GM12878 (cell line): Measurements from ENCODE around the gene TTYH3. TPM values are rescaled to one million over a fixed set of nuclear protein-coding genes. Genes with fewer than 3 reads are reported as not detected.

Experiments
- ATAC-seq: fragments of 200-7000 bp; cut with Tn5 transposase; 3 replicates; pipeline ENCODE4 v1.9.1; 2020; ENCODE audit warnings: mild to moderate bottlenecking, moderate library complexity
- BruUV-seq: library from RNA; stranded (reverse); fragments of 400-500 nt; replicated peaks from 2 replicates; lab custom pipeline; 2021; lab: Mats Ljungman, UMichigan
- CTCF ChIA-PET: fragments of 300-600 bp; sonication (Branson Sonifier 250); formaldehyde crosslinking; extraction: SDS; loops from one replicate; lab custom pipeline; 2021; ENCODE audit warnings: inconsistent platforms; lab: Yijun Ruan, JAX
- POLR2A ChIA-PET: fragments of 350-600 bp; formaldehyde crosslinking; extraction: SDS; loops from one replicate; lab custom pipeline; 2021; ENCODE audit warnings: inconsistent platforms; lab: Charles Lee
- RAD21 ChIA-PET: fragments of 300-600 bp; sonication (Branson Sonifier 250); formaldehyde crosslinking; loops from one replicate; lab custom pipeline; 2023; ENCODE audit warnings: antibody characterized with exemption; ENCODE audit not compliant: unreplicated experiment; lab: Charles Lee
- SMC1A ChIA-PET: fragments of 300-600 bp; sonication (Branson Sonifier 250); formaldehyde crosslinking; loops from one replicate; lab custom pipeline; 2023; ENCODE audit not compliant: unreplicated experiment, uncharacterized antibody; lab: Charles Lee
- DNase-seq: peaks from one replicate; pipeline ENCODE4 v3.0.0-alpha.2; 2011; ENCODE audit warnings: low read depth, low spot score
- FAIRE-seq: peaks from 3 replicates; lab custom pipeline; 2011; peaks lifted over from hg19 to GRCh38; lab: Jason Lieb, UNC
- H2AFZ ChIP-seq: 2 replicates; pipeline ENCODE4 v1.6.0; 2011; ENCODE audit warnings: low read depth, low read length, control low read depth; ENCODE audit not compliant: control insufficient read depth
- H3K27ac ChIP-seq: 2 replicates; pipeline ENCODE4 v1.5.1; 2011; ENCODE audit warnings: control low read depth; ENCODE audit not compliant: control insufficient read depth, insufficient read depth
- H3K27me3 ChIP-seq, 2 experiments: replicated peaks in 1 of 2; 2 replicates each; pipeline versions ENCODE4 v1.6.0 to v1.6.1; 2011; ENCODE audit warnings: low read length in 1 of 2; ENCODE audit not compliant: control insufficient read depth in 2 of 2, insufficient read depth in 2 of 2
- H3K36me3 ChIP-seq, 2 experiments: 2 replicates each; pipeline ENCODE4 v1.5.1; 2011; ENCODE audit warnings: low read length in 1 of 2; ENCODE audit not compliant: control insufficient read depth in 2 of 2, insufficient read depth in 2 of 2
- H3K4me1 ChIP-seq: 2 replicates; pipeline ENCODE4 v1.6.1; 2011; ENCODE audit warnings: mild to moderate bottlenecking, low read length, moderate library complexity, mixed read lengths; ENCODE audit not compliant: control insufficient read depth, insufficient read depth
- H3K4me2 ChIP-seq: 2 replicates; pipeline ENCODE4 v1.6.0; 2011; ENCODE audit warnings: control low read depth; ENCODE audit not compliant: control insufficient read depth, insufficient read depth
- H3K4me3 ChIP-seq: fragments of 200-600 bp; sonication (generic); 2 replicates; pipeline ENCODE4 v1.5.1; 2016
- H3K79me2 ChIP-seq: 2 replicates; pipeline ENCODE4 v1.6.0; 2011; ENCODE audit warnings: low read length; ENCODE audit not compliant: control insufficient read depth, insufficient read depth
- H3K9ac ChIP-seq: 2 replicates; pipeline ENCODE4 v1.8.0; 2011; ENCODE audit warnings: low read length, control low read depth, mixed read lengths; ENCODE audit not compliant: control insufficient read depth, insufficient read depth
- H3K9me3 ChIP-seq: replicated peaks from 3 replicates; pipeline ENCODE4 v1.5.1; 2011; ENCODE audit warnings: mild to moderate bottlenecking, low read length; ENCODE audit not compliant: control insufficient read depth, insufficient read depth
- H4K20me1 ChIP-seq: 2 replicates; pipeline ENCODE4 v1.6.0; 2011; ENCODE audit not compliant: control insufficient read depth, insufficient read depth
- ATF7 ChIP-seq: fragments of 450-650 bp; IDR thresholded peaks from 2 replicates; pipeline ENCODE4 v1.6.1; 2016; ENCODE audit warnings: low read depth, mild to moderate bottlenecking
- BCL11A ChIP-seq: IDR thresholded peaks from 2 replicates; pipeline ENCODE4 v1.6.1; 2011; ENCODE audit warnings: low read depth, low read length
- DPF2 ChIP-seq: fragments of 450-650 bp; IDR thresholded peaks from 2 replicates; pipeline ENCODE4 v1.6.1; 2017; ENCODE audit warnings: mild to moderate bottlenecking
- ETV6 ChIP-seq, 2 experiments: fragments of 450-650 bp in 1 of 2; IDR thresholded peaks in 1 of 2; conservative IDR thresholded peaks in 1 of 2; 2 replicates each; pipeline ENCODE4 v1.6.1; 2014; ENCODE audit warnings: antibody characterized with exemption in 1 of 2, borderline replicate concordance in 1 of 2, low read depth in 1 of 2, mild to moderate bottlenecking in 1 of 2, moderate library complexity in 1 of 2
- GATAD2B ChIP-seq: fragments of 450-650 bp; conservative IDR thresholded peaks from 2 replicates; pipeline ENCODE4 v1.6.1; 2017; ENCODE audit warnings: low read depth, mild to moderate bottlenecking, moderate library complexity
- NR2C2 ChIP-seq: IDR thresholded peaks from 2 replicates; pipeline ENCODE4 v1.6.1; 2011; ENCODE audit warnings: borderline replicate concordance, low read depth; ENCODE audit not compliant: control insufficient read depth, insufficient read length
- RBBP5 ChIP-seq: fragments of 200-600 bp; sonication (generic); conservative IDR thresholded peaks from 2 replicates; pipeline ENCODE4 v1.6.1; 2016
- SMARCA5 ChIP-seq: fragments of 450-650 bp; IDR thresholded peaks from 2 replicates; pipeline ENCODE4 v1.6.1; 2017; ENCODE audit warnings: mild to moderate bottlenecking
- SMC3 ChIP-seq: IDR thresholded peaks from 2 replicates; pipeline ENCODE4 v1.6.1; 2011; ENCODE audit warnings: low read length, improper control_type of control experiment, borderline replicate concordance
- SREBF2 ChIP-seq: IDR thresholded peaks from 2 replicates; pipeline ENCODE4 v1.6.1; 2012; ENCODE audit warnings: mild to moderate bottlenecking, low read length
- SRF ChIP-seq, 2 experiments: IDR thresholded peaks; 2 replicates each; pipeline ENCODE4 v1.6.1; 2011; ENCODE audit warnings: low read depth in 2 of 2, low read length in 2 of 2, mild to moderate bottlenecking in 1 of 2, moderate library complexity in 1 of 2
- STAT1 ChIP-seq: fragments of 450-650 bp; conservative IDR thresholded peaks from 2 replicates; pipeline ENCODE4 v1.6.1; 2014; ENCODE audit warnings: antibody characterized with exemption, mild to moderate bottlenecking
- STAT3 ChIP-seq: IDR thresholded peaks from 2 replicates; pipeline ENCODE4 v1.6.1; 2011; ENCODE audit warnings: low read depth, low read length, improper control_type of control experiment
- TCF3 ChIP-seq: IDR thresholded peaks from 2 replicates; pipeline ENCODE4 v1.6.1; 2012; ENCODE audit warnings: low read depth, mild to moderate bottlenecking, low read length, borderline replicate concordance; ENCODE audit not compliant: insufficient read depth
- ZNF384 ChIP-seq: IDR thresholded peaks from 2 replicates; pipeline ENCODE4 v1.6.1; 2012; ENCODE audit warnings: low read depth, mild to moderate bottlenecking, low read length, improper control_type of control experiment, borderline replicate concordance
- ZNF592 ChIP-seq: fragments of 450-650 bp; IDR thresholded peaks from 2 replicates; pipeline ENCODE4 v1.6.1; 2017; ENCODE audit warnings: mild to moderate bottlenecking, moderate library complexity
- WGBS: methylation state at CpG from one replicate; pipeline ENCODE4 v1.1.6; 2016; ENCODE audit warnings: low lambda C conversion rate; ENCODE audit not compliant: insufficient replicate concordance, insufficient coverage; ENCODE audit errors: missing lambda C conversion rate; 5-methylcytosine and 5-hydroxymethylcytosine counted together
- in situ Hi-C: fragments of 300-500 bp; cut with MboI; formaldehyde crosslinking; loops from 9 replicates; pipeline ENCODE4 v1.14.3; 2018; ENCODE audit warnings: mixed read lengths
- intact Hi-C: fragments of 100-400 bp; cut with micrococcal nuclease; formaldehyde crosslinking; loops from one replicate; pipeline ENCODE4 v1.14.2; 2022; ENCODE audit not compliant: unreplicated experiment
- polyA plus RNA-seq, 11 experiments: library from polyadenylated mRNA; depleted of rRNA in 4 of 11; unstranded in 6 of 11; stranded (reverse) in 5 of 11; fragments of >200 nt; fragmentation: Nextera tagmentation in 4 of 11; fragmentation: Illumina TruSeq in 1 of 11; extraction: Ambion mirVana in 4 of 11; extraction: Trizol in 1 of 11; gene quantifications; 1 replicate in 1 of 11; 2 replicates in 10 of 11; pipeline versions ENCODE4 v1.2.1 to v1.2.3, GENCODE V29; 2011 to 2016; ENCODE audit warnings: inconsistent platforms in 2 of 11, missing spikeins in 2 of 11, low read depth in 1 of 11
- total RNA-seq, 4 experiments: library from RNA; depleted of rRNA in 3 of 4; stranded (reverse); fragments of >200 nt in 3 of 4; fragmentation: Illumina TruSeq in 1 of 4; extraction: Trizol in 1 of 4; gene quantifications; 2 replicates each; pipeline versions ENCODE4 v1.2.1 to v1.2.3, GENCODE V29; 2013 to 2021
- TF ChIP-seq, protein P1 (sequence below): fragments of 150-350 bp; IDR thresholded peaks from 2 replicates; pipeline ENCODE4 v1.6.1; 2014; ENCODE audit warnings: mild to moderate bottlenecking, low read depth, low read length

Gene TTYH3
- total and polyA plus RNA-seq, 10 of the 15 experiments (the other 5 are each of a cell fraction or from before 2014, with no cell fraction given), result 0.79 to 71.4 (median 10.5) TPM

- no peaks in the 10 kb centered on the region for H4K20me1 ChIP-seq
- H3K36me3 ChIP-seq, result no peaks in the 10 kb centered on the region; a peak in 1 of 4 replicates
- ChIA-PET RAD21 (interaction anchor here (1.1 to 3.1 kb wide), 2 partner anchors 37 to 77 kb away, joined by 3 to 14 read pairs; no protein-coding TSS in a partner anchor), SMC1A (interaction anchor here (1.6 to 1.8 kb wide), 3 partner anchors 11 to 77 kb away, joined by 3 to 4 read pairs (median 3); no protein-coding TSS in a partner anchor), POLR2A (interaction anchor here (0.7 to 2.8 kb wide), 5 partner anchors 9 to 67 kb away, joined by 3 to 8 read pairs (median 5); no protein-coding TSS in a partner anchor), CTCF (interaction anchor here (0.6 to 1.0 kb wide), 3 partner anchors 12 to 76 kb away, joined by 3 to 4 read pairs (median 3); no protein-coding TSS in a partner anchor)
- 0 out of 4 replicates have a peak, but pooled peaks cover 0 to 1% of the 10 kb centered on the region in 2 experiments for H3K27me3 ChIP-seq
- peak overlapping the region; percentile 71 for H3K27ac ChIP-seq
- FAIRE-seq (no peak), ATAC-seq (peak; percentile 46), DNase-seq (no peak)
- 41% methylated on average over 17 of the region's 22 CpGs for WGBS
- H3K4me2 ChIP-seq, result peak overlapping the region; percentile 97
- peak overlapping the region; percentile 96 for H3K4me3 ChIP-seq
- peak overlapping the region; percentile 79 for H3K9ac ChIP-seq
- peaks cover 24% of the 10 kb centered on the region for H3K79me2 ChIP-seq
- intact Hi-C loops (loop anchor here (2.0 kb wide), 1 partner anchor 75 kb away; no protein-coding TSS in a partner anchor), in situ Hi-C loops (no loop called here)
- peaks cover 22% of the 10 kb centered on the region for H3K4me1 ChIP-seq
- peak overlapping the region; percentile 72; the same call in 1 of the 2 replicates for H2AFZ ChIP-seq
- BruUV-seq, result TSS peak; percentile 46
- H3K9me3 ChIP-seq, result no peaks in the 10 kb centered on the region
- no peak for TF ChIP-seq NR2C2
- TF ChIP-seq SMC3, result no peak
- peak; percentile 35; the same call in 1 of the 2 replicates for TF ChIP-seq GATAD2B
- TF ChIP-seq STAT3, result no peak
- no peak for TF ChIP-seq ZNF384
- peak; percentile 23; the same call in 1 of the 2 replicates for TF ChIP-seq DPF2
- no peak for TF ChIP-seq TCF3
- TF ChIP-seq, protein P1, sequence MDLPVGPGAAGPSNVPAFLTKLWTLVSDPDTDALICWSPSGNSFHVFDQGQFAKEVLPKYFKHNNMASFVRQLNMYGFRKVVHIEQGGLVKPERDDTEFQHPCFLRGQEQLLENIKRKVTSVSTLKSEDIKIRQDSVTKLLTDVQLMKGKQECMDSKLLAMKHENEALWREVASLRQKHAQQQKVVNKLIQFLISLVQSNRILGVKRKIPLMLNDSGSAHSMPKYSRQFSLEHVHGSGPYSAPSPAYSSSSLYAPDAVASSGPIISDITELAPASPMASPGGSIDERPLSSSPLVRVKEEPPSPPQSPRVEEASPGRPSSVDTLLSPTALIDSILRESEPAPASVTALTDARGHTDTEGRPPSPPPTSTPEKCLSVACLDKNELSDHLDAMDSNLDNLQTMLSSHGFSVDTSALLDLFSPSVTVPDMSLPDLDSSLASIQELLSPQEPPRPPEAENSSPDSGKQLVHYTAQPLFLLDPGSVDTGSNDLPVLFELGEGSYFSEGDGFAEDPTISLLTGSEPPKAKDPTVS, result no peak
- no peak for TF ChIP-seq ZNF592
- no peak for TF ChIP-seq SREBF2
- TF ChIP-seq BCL11A, result no peak
- no peak for TF ChIP-seq ETV6 (conservative IDR thresholded peaks at IDR 0.05 in 1 of 2, IDR thresholded peaks at IDR 0.05 in 1 of 2; ENCODE audit: borderline replicate concordance in 1 of 2, low read depth in 1 of 2)
- no peak for TF ChIP-seq STAT1
- TF ChIP-seq RBBP5, result no peak
- no peak for TF ChIP-seq SRF (IDR thresholded peaks at IDR 0.05; ENCODE audit: low read depth in 2 of 2, low read length in 2 of 2)
- no peak; the same call in 1 of the 2 replicates for TF ChIP-seq SMARCA5
- 0 out of 2 replicates have a peak, but pooled peaks have one; percentile 4 for TF ChIP-seq ATF7
Observed at GRCh38 chr7:2633538-2634266, 1.9 kb downstream of the TTYH3 start.
